Ishikawa (cell line): ENCODE measurements around the gene TUFM.

Experiments
- CEBPB ChIP-seq: IDR thresholded peaks from 2 replicates; pipeline ENCODE4 v1.6.1; 2012
- CREB1 ChIP-seq: IDR thresholded peaks from 2 replicates; pipeline ENCODE4 v1.6.1; 2012; ENCODE audit warnings: low read depth
- EGR1 ChIP-seq: IDR thresholded peaks from 2 replicates; pipeline ENCODE4 v1.6.1; 2012
- EP300 ChIP-seq: IDR thresholded peaks from 2 replicates; pipeline ENCODE4 v1.6.1; 2012; ENCODE audit warnings: borderline replicate concordance
- FOXM1 ChIP-seq: IDR thresholded peaks from 2 replicates; pipeline ENCODE4 v1.6.1; 2012; ENCODE audit warnings: low read depth, borderline replicate concordance
- NFIC ChIP-seq: IDR thresholded peaks from 2 replicates; pipeline ENCODE4 v1.6.1; 2012
- RAD21 ChIP-seq: IDR thresholded peaks from 2 replicates; pipeline ENCODE4 v1.6.1; 2012; ENCODE audit warnings: low read depth
- REST ChIP-seq: IDR thresholded peaks from 2 replicates; pipeline ENCODE4 v1.6.1; 2012; ENCODE audit warnings: low read depth, mild to moderate bottlenecking
- TAF1 ChIP-seq: IDR thresholded peaks from 2 replicates; pipeline ENCODE4 v1.6.1; 2012; ENCODE audit warnings: low read depth, mild to moderate bottlenecking
- TCF12 ChIP-seq: IDR thresholded peaks from 2 replicates; pipeline ENCODE4 v1.6.1; 2012; ENCODE audit warnings: low read depth
- TEAD4 ChIP-seq: IDR thresholded peaks from 2 replicates; pipeline ENCODE4 v1.6.1; 2012
- USF1 ChIP-seq: IDR thresholded peaks from 2 replicates; pipeline ENCODE4 v1.6.1; 2012
- YY1 ChIP-seq: IDR thresholded peaks from 2 replicates; pipeline ENCODE4 v1.6.1; 2012; ENCODE audit warnings: low read depth
- ZBTB7A ChIP-seq: IDR thresholded peaks from 2 replicates; pipeline ENCODE4 v1.6.1; 2012; ENCODE audit warnings: low read depth
- TF ChIP-seq, protein P1 (sequence below): IDR thresholded peaks from 2 replicates; pipeline ENCODE4 v1.6.1; 2012

The TUFM gene

GRCh38 chr16:28886945-28887344 lies 40.8 kb upstream of the TUFM start:
- TF ChIP-seq EP300 (no peak), YY1 (no peak), REST (no peak), EGR1 (no peak), USF1 (no peak), NFIC (no peak), TEAD4 (no peak), TCF12 (no peak), ZBTB7A (no peak), CEBPB (no peak), CREB1 (no peak), TAF1 (no peak), RAD21 (no peak), FOXM1 (no peak)
- TF ChIP-seq, protein P1, sequence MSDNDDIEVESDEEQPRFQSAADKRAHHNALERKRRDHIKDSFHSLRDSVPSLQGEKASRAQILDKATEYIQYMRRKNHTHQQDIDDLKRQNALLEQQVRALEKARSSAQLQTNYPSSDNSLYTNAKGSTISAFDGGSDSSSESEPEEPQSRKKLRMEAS, result no peak

DNA sequence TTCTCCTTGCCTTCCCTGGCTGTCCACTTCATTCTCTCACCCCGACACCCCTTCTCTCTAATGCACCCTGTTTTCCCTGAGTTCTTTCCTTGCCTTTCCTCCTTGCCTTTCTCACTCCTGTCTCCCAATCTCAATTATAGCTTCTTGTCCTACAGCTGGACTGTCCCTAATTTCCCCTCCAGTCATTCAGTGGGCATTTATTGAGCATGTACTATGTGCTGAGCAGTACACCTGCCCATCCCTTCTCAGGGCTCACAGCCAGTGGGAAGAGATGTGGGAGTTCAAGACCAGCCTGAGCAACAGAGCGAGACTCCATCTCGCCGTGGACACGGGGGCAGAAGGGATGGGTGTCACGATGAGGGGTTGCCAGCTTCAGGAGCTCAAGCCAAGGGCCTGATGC lies 37.9 kb upstream of the TUFM start:
- TF ChIP-seq EGR1 (no peak), NFIC (no peak), REST (no peak), USF1 (no peak), TCF12 (no peak), TEAD4 (no peak), YY1 (no peak), EP300 (no peak), TAF1 (no peak)

DNA sequence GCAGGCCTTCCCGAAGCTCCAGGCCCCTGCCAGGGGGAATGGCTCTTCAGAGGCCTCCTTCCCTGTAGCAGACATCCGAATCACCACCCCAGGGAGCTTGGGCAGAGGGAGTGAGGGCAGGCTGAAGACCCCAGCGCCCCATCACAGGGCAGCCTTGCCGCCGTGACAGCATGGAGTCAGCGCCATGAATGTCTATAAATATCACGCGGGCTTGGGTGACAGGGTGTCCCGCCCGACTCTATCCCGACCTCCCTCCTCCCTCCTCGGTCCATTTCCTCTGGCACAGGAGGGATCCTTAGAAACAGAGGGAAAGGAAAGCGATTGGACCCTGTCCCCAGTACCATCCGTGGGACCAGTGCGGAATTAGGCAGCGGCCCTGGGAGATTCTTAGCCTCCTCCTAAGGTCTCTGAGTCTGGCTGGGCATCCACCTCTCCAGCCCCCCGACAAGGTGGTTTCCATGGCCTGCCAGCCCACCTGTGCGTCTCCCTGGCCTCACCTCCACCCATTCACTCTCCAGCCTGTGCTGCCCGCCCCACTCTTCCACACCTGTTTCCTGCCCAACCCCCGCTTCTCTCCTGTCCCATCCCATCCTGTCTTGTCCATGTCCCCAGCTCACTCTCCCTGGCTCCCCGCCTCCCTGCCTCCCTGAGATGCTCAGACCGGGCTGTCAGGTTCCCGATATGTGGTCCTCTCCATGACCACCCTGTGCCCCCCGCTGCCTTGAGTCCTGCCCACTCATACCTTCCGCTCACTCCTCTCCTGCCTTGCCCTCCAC lies 37.3 kb upstream of the TUFM start:
- TF ChIP-seq TAF1, result no peak
- no peak for TF ChIP-seq NFIC
- no peak for TF ChIP-seq TEAD4
- no peak for TF ChIP-seq FOXM1
- no peak for TF ChIP-seq EGR1
- no peak for TF ChIP-seq CREB1
- TF ChIP-seq USF1, result no peak
- TF ChIP-seq TCF12, result no peak
- no peak for TF ChIP-seq CEBPB
- no peak for TF ChIP-seq RAD21
- no peak for TF ChIP-seq ZBTB7A

DNA sequence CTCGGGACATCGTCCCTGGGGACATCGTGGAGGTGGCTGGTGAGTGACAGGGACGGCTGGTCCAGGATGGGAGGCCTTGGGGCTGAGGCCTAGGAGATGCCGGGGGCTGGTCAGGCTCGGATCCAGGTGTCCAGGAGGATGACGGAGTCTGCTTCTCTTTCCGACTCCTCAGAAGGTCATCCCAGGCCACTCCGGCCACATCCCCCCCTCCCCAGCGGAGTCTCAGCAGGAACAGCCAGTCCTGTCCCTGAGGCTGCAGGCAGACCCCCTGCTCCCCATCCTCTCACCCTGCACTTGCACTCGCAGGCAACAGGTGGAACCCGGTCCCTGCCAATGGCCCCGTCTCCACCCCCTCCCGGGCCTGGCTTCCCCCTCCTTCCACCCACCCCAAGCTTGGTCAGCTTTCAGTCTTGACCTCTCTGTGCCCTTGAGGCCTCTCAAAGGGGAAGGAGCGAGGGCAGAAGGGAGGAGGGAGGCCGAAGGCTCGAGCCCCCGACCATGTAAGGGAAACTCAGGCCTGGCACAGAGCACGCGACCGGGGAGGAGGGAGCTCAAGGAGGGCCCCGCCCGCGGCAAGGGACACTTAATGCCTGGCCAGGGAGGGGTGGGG lies 36.5 kb upstream of the TUFM start:
- TF ChIP-seq USF1 (no peak), ZBTB7A (no peak)
- TF ChIP-seq, protein P1, result no peak

DNA sequence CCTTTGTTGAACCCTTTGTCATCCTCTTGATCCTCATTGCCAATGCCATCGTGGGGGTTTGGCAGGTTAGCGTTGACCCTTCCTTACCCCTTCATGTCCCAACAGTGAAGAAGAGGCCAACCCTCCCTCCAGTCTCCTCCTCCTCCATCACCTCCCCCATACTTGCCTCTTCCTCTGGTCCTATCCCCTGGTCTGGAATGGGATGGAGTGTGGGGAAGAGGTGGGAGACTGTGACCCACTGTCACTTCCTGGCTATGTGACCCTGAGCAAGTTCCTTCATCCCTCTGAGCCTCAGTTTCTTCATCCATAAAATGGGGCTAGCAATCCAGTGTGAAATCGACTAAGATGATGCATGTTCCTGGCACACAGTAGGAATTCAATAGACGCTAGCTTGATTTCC lies 34.8 kb upstream of the TUFM start:
- TF ChIP-seq ZBTB7A, result no peak
- TF ChIP-seq YY1, result no peak
- no peak for TF ChIP-seq EP300
- TF ChIP-seq CREB1, result no peak
- TF ChIP-seq USF1, result no peak
- TF ChIP-seq TEAD4, result no peak
- TF ChIP-seq FOXM1, result no peak
- no peak for TF ChIP-seq CEBPB
- TF ChIP-seq TCF12, result no peak
- no peak for TF ChIP-seq REST
